Vagina (tissue), 2 donors: ENCODE data around the gene LYPLAL1.

Experiments used
- POLR2A ChIP-seq, 2 donors: fragments of 450-650 bp; IDR thresholded peaks; one replicate each; pipeline ENCODE4 v1.6.1; 2017; ENCODE audit warnings: antibody characterized with exemption in 2 of 2, mild to moderate bottlenecking in 2 of 2, moderate library complexity in 2 of 2
- TF ChIP-seq, protein P1 (sequence below), 3 experiments: fragments of 450-650 bp in 2 of 3; fragments of 200-600 bp in 1 of 3; sonication (generic) in 1 of 3; IDR thresholded peaks; one replicate each; pipeline ENCODE4 v1.5.1; 2017 to 2019; ENCODE audit warnings: antibody characterized with exemption in 3 of 3, mild to moderate bottlenecking in 2 of 3, moderate library complexity in 2 of 3

DNA sequence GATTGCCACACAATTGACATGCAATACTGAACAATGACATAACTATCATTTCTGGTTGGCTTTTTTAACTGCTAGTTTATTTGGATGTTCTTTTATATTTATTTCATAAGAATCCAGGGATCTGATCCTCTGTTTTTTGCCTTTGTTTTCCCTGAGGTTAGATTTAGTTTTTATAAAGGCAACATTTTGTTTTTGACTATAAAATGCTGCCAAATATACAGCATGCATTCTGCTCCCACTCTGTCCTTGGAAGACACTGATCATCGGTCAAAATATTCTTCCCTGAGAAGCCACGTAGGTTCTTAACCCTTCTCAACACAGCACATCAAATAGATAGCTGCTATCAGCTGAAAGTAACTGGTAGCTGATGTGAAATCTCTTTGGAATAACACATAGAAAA lies 52.5 kb downstream of the LYPLAL1 start:
- TF ChIP-seq, protein P1, sequence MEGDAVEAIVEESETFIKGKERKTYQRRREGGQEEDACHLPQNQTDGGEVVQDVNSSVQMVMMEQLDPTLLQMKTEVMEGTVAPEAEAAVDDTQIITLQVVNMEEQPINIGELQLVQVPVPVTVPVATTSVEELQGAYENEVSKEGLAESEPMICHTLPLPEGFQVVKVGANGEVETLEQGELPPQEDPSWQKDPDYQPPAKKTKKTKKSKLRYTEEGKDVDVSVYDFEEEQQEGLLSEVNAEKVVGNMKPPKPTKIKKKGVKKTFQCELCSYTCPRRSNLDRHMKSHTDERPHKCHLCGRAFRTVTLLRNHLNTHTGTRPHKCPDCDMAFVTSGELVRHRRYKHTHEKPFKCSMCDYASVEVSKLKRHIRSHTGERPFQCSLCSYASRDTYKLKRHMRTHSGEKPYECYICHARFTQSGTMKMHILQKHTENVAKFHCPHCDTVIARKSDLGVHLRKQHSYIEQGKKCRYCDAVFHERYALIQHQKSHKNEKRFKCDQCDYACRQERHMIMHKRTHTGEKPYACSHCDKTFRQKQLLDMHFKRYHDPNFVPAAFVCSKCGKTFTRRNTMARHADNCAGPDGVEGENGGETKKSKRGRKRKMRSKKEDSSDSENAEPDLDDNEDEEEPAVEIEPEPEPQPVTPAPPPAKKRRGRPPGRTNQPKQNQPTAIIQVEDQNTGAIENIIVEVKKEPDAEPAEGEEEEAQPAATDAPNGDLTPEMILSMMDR (IDR thresholded peaks at IDR 0.05) = no peak
- no peak for TF ChIP-seq POLR2A (IDR thresholded peaks at IDR 0.05)
